Smooth muscle cell (in vitro differentiated cells): ENCODE results near the gene HSF2. TPM values are rescaled to one million over a fixed set of nuclear protein-coding genes. Genes with fewer than 3 reads are reported as not detected.
A peak's percentile ranks its signal among the peaks of the same experiment; 100 is the strongest.

Source experiments
- DNase-seq: peaks from one replicate; lab custom pipeline; 2025; ENCODE audit not compliant: unreplicated experiment; lab: John Stamatoyannopoulos, UW
- H2AFZ ChIP-seq: fragments of 200-600 bp; sonication (generic); 2 replicates; pipeline ENCODE4 v1.6.0; 2016; ENCODE audit warnings: antibody characterized with exemption, low read depth, mild to moderate bottlenecking
- H3F3A ChIP-seq: fragments of 200-600 bp; sonication (generic); 2 replicates; pipeline ENCODE4 v1.6.0; 2017; ENCODE audit warnings: antibody characterized with exemption, low read depth
- H3K27ac ChIP-seq: fragments of 200-600 bp; sonication (generic); 2 replicates; pipeline ENCODE4 v1.5.1; 2016; ENCODE audit warnings: low read depth, mild to moderate bottlenecking
- H3K27me3 ChIP-seq: fragments of 200-600 bp; sonication (generic); 2 replicates; pipeline ENCODE4 v1.6.1; 2016; ENCODE audit warnings: low read depth, mild to moderate bottlenecking
- H3K36me3 ChIP-seq: fragments of 200-600 bp; sonication (generic); 2 replicates; pipeline ENCODE4 v1.5.1; 2016; ENCODE audit warnings: low read depth
- H3K4me1 ChIP-seq: fragments of 200-600 bp; sonication (generic); 2 replicates; pipeline ENCODE4 v1.5.1; 2016; ENCODE audit warnings: low read depth
- H3K4me2 ChIP-seq: fragments of 200-600 bp; sonication (generic); 2 replicates; pipeline ENCODE4 v1.6.0; 2016; ENCODE audit warnings: mild to moderate bottlenecking
- H3K4me3 ChIP-seq: fragments of 200-600 bp; sonication (generic); 2 replicates; pipeline ENCODE4 v1.5.1; 2016; ENCODE audit warnings: mild to moderate bottlenecking
- H3K79me2 ChIP-seq: fragments of 200-600 bp; sonication (generic); 2 replicates; pipeline ENCODE4 v1.6.0; 2016; ENCODE audit warnings: low read depth, mild to moderate bottlenecking
- H3K9ac ChIP-seq: fragments of 200-600 bp; sonication (generic); 2 replicates; pipeline ENCODE4 v1.6.0; 2016; ENCODE audit warnings: low read depth
- H3K9me3 ChIP-seq: fragments of 200-600 bp; sonication (generic); replicated peaks from 2 replicates; pipeline ENCODE4 v1.5.1; 2016; ENCODE audit warnings: low read depth
- H4K20me1 ChIP-seq: fragments of 200-600 bp; sonication (generic); 2 replicates; pipeline ENCODE4 v1.6.0; 2016; ENCODE audit warnings: low read depth
- WGBS: methylation state at CpG from one replicate; pipeline ENCODE4 v1.1.7; 2016; ENCODE audit warnings: low lambda C conversion rate; 5-methylcytosine and 5-hydroxymethylcytosine counted together
- polyA plus RNA-seq: library from polyadenylated mRNA; unstranded; fragments of >200 nt; fragmentation: Nextera tagmentation; extraction: Ambion mirVana; gene quantifications from 2 replicates; pipeline ENCODE4 v1.2.1, GENCODE V29; 2016
- total RNA-seq: library from RNA; depleted of rRNA; stranded (reverse); fragments of >200 nt; gene quantifications from 2 replicates; pipeline ENCODE4 v1.2.3, GENCODE V29; 2014
- TF ChIP-seq, protein P1 (sequence below): fragments of 200-600 bp; sonication (generic); IDR thresholded peaks from 2 replicates; pipeline ENCODE4 v1.5.1; 2017; ENCODE audit warnings: borderline replicate concordance, mild to moderate bottlenecking, antibody characterized with exemption; ENCODE audit not compliant: insufficient read depth, poor library complexity, severe bottlenecking

HSF2 gene
- total and polyA plus RNA-seq, 2 experiments from 2014 or later, result 12.1 to 39.5 TPM

DNA sequence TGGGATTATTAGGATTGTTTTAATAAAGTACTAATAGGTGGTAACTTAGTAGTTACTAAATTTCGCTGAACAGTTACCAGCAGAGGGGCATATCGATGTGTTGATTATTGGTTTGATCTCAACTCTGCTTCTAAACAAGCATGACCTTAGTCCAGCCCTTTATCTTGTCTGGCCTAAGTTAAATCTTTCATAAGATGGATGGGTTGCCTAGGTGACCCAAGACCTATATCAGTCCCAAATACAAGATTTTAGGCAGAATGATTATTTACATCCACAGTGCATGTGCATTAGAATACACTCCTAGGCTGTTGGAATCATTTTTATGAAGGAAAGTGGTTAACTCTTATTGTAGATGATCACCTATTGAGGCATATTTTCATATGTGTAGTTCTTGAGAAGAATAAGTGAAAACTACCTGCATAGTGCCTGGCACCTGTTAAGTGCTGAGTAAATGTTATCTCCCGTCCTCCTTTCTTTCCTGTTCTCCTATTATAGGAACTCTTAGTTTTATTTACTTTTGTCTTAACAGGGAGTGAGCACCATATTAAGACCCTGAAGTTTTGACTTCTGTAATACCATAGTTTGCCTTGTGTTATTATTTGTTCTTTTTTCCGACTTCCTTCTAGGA lies 1.1 kb downstream of the HSF2 start:
- WGBS, result 59% methylated on average over 4 of the region's 4 CpGs
- Histone ChIP-seq H3K27me3 (no peaks in the 10 kb centered on the region), H3K36me3 (no peaks in the 10 kb centered on the region), H3F3A (peaks cover 6% of the 10 kb centered on the region), H3K27ac (no peak overlapping the region), H2AFZ (peak overlapping the region; percentile 99), H3K4me1 (peaks cover 16% of the 10 kb centered on the region), H3K79me2 (peaks cover 60% of the 10 kb centered on the region), H4K20me1 (peaks cover 53% of the 10 kb centered on the region), H3K9me3 (no peaks in the 10 kb centered on the region), H3K9ac (peak overlapping the region; percentile 95), H3K4me2 (peak overlapping the region; percentile 94), H3K4me3 (peak overlapping the region; percentile 91)
- TF ChIP-seq, protein P1, sequence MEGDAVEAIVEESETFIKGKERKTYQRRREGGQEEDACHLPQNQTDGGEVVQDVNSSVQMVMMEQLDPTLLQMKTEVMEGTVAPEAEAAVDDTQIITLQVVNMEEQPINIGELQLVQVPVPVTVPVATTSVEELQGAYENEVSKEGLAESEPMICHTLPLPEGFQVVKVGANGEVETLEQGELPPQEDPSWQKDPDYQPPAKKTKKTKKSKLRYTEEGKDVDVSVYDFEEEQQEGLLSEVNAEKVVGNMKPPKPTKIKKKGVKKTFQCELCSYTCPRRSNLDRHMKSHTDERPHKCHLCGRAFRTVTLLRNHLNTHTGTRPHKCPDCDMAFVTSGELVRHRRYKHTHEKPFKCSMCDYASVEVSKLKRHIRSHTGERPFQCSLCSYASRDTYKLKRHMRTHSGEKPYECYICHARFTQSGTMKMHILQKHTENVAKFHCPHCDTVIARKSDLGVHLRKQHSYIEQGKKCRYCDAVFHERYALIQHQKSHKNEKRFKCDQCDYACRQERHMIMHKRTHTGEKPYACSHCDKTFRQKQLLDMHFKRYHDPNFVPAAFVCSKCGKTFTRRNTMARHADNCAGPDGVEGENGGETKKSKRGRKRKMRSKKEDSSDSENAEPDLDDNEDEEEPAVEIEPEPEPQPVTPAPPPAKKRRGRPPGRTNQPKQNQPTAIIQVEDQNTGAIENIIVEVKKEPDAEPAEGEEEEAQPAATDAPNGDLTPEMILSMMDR, result no peak
- DNase-seq, result no peak

DNA sequence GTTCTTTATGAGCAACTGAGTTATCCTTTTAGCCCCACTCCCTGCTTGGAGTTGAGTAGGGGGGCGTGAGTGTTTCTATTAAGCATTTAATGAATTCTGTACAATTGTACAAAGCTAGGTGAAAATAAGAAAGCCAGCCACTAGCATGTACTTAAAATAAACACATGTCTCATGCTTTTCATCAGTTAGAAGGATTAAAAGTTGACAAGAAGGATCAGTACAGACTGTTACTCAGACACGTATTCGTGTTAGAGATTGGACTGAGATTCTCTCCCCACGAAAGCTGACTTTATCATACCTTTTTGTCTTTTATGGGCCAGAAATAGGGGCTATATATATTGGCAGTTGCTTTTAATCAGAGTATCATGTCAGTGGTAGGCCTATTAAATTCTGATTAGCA lies 1.7 kb downstream of the HSF2 start:
- Histone ChIP-seq H3K36me3 (no peaks in the 10 kb centered on the region), H3K4me2 (peak overlapping the region; percentile 94), H3K4me1 (peaks cover 16% of the 10 kb centered on the region), H3F3A (peaks cover 6% of the 10 kb centered on the region), H3K9me3 (no peaks in the 10 kb centered on the region), H3K9ac (peak overlapping the region; percentile 95), H3K4me3 (peak overlapping the region; percentile 91), H2AFZ (no peak overlapping the region), H4K20me1 (peaks cover 58% of the 10 kb centered on the region), H3K79me2 (peaks cover 65% of the 10 kb centered on the region), H3K27ac (no peak overlapping the region), H3K27me3 (no peaks in the 10 kb centered on the region)
- DNase-seq, result no peak
- WGBS, result 63% methylated on average over 4 of the region's 4 CpGs
- TF ChIP-seq, protein P1, result no peak

DNA sequence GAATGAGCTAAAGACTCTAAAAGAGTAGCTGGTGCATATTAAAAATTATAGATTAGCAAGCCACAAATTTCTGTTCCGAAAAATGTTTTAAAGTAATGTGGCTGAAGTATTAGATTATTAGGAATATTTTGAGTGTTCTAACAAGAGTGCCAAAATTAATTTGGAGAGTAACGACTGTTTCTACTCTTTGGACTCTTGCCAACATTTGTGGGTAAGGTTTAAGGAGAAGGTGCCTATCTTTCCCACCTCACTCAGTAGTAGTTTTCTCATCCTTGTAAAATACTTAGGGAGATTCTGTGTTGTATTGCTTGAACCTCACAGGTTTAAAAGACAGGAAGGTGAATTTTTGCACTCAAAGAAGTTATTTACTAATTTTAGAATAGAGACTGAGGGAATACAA lies 5.0 kb downstream of the HSF2 start:
- Histone ChIP-seq H4K20me1 (peaks cover 78% of the 10 kb centered on the region), H3K4me2 (no peak overlapping the region), H3K79me2 (peaks cover 99% of the 10 kb centered on the region), H3K36me3 (no peaks in the 10 kb centered on the region), H2AFZ (no peak overlapping the region), H3K27ac (no peak overlapping the region), H3F3A (no peaks in the 10 kb centered on the region), H3K4me3 (no peak overlapping the region), H3K27me3 (no peaks in the 10 kb centered on the region), H3K4me1 (peaks cover 10% of the 10 kb centered on the region), H3K9ac (no peak overlapping the region), H3K9me3 (no peaks in the 10 kb centered on the region)
- 92% methylated on average over 2 of the region's 2 CpGs for WGBS
- TF ChIP-seq, protein P1, result no peak
- no peak for DNase-seq

DNA sequence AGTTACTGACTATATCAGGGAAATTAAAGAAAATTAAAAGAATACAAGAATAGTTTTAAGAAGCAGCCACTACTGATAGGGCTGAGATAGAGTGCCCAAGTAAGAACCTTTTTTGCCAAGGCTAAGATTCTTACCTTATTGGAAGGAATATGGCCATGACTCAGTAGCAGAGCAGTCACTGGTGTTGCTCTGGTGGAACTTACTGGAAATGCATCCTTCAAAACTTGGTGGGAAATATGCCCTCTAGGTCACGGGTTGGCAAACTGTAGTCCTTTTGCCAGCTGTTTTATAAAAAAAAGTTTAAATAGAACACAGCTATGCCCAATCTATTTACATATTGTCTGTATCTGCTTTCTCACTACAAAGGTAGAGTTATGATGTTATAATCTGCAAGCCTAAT lies 6.0 kb downstream of the HSF2 start:
- no peak overlapping the region for H3K4me3 ChIP-seq
- H3K9ac ChIP-seq, result no peak overlapping the region
- H3K36me3 ChIP-seq, result no peaks in the 10 kb centered on the region
- no peak overlapping the region for H3K27ac ChIP-seq
- no peaks in the 10 kb centered on the region for H3K27me3 ChIP-seq
- peaks cover 100% of the 10 kb centered on the region for H3K79me2 ChIP-seq
- H3K4me1 ChIP-seq, result peaks cover 10% of the 10 kb centered on the region
- H3K4me2 ChIP-seq, result no peak overlapping the region
- WGBS, result 100% methylated on average over 1 of the region's 1 CpG
- peaks cover 84% of the 10 kb centered on the region for H4K20me1 ChIP-seq
- H3F3A ChIP-seq, result no peaks in the 10 kb centered on the region
- no peak for DNase-seq
- H3K9me3 ChIP-seq, result no peaks in the 10 kb centered on the region
- H2AFZ ChIP-seq, result no peak overlapping the region
- TF ChIP-seq, protein P1, result no peak
